Measurements from ENCODE around the gene KEAP1.
"Not testable (repeated sequence)": the region's sequence is repeated elsewhere in the genome, so short reads cannot be mapped to it uniquely, and the experiment has no call there.

Gene KEAP1

DNA sequence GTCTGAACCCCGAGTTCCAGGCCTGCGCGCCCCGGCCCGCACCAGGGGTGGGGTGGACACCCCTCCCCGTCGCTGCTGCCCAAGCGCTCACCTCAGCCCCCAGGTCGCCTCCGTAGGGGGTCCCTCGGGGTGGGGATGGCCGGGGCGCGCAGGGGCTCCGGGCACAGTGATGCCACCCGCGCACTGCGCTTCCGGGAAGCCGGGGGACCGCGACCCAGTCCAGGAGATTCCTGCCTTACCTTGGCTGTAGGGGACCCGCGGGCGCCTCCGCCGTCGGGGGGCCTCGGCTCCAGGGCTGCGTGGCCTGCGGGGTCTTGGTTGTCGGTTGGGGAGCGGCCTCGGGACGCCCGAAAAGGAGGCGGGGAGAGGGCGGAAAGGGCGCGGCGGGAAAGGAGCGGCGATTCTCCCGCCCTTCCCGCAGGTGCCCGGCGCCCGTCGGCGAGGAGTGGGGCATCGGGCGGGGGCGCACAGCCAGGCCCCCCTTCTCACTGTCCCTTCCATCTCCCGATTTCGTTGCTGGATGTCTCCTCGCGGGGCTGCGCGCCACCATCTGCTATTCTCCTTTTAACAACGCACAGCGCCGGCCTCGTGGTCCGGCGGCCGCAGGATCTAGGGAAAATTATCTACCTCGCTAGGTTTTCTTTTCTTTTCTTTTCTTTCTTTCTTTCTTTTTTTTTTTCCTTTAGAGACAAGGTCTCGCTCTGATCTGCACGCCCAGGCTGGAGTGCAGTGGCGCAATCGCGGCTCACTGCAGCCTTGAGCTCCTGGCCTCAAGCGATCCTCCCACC lies at the start of gene KEAP1:
TSS of gene KEAP1 (minus strand) at position 355 of the 788 bp plus-strand sequence. CDS start 3,323 bp downstream, outside the sequence.
- peak; percentile 35 for DNase-seq

DNA sequence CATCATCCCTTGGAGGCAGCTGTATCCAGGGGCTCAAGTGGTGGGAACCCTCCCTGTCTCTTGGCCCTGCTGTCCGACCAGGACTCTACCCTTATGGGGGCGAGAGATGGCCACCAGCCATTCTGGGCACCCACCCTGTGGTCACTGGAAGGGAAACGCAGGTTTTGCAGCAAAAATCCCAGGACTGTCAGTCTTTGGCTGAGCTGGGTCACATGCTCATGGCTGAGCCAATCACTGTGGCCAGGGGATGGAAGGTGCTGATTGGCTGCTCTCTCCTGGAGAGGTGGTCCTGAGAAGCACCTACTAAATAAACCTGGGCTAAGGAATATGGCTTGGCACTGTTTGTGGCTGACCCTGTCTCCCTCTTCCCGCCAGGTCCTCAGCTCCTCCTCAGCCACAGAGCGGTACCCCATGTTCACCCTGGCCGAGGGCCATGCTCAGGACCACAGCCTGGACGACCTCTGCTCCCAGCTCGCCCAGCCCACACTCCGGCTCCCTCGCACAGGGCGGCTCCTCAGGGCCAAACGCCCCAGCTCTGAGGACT lies 49.4 kb upstream of the KEAP1 start:
- no peak for DNase-seq

- DNase-seq, result no peak
These were observed 48.6 kb upstream of the KEAP1 start for GRCh38 chr19:10551698-10552301.

GRCh38 chr19:10551006-10551405 lies 47.9 kb upstream of the KEAP1 start:
- DNase-seq, result not testable (repeated sequence)

DNA sequence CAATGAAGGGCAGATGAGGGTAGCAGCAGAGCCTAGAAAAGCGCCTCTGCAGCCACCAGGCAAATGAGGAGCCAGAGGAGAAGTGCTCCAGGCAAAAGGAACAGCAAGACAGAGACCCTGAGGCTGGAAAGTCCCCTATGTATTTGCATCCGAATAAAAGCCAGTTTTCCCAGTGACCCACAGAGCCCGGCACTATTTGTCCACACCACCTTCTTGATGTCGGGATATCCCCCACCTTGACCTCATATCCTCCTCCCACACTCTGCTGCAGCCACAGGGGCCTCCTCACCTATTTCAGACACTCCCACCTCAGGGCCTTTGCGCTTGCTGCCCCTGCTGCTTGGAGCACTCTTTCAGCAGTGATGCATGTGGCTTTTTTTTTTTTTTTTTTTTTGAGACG lies 47.2 kb upstream of the KEAP1 start:
- DNase-seq, result no peak

- DNase-seq, result no peak
These were observed 46.6 kb upstream of the KEAP1 start for GRCh38 chr19:10549733-10550132.

DNA sequence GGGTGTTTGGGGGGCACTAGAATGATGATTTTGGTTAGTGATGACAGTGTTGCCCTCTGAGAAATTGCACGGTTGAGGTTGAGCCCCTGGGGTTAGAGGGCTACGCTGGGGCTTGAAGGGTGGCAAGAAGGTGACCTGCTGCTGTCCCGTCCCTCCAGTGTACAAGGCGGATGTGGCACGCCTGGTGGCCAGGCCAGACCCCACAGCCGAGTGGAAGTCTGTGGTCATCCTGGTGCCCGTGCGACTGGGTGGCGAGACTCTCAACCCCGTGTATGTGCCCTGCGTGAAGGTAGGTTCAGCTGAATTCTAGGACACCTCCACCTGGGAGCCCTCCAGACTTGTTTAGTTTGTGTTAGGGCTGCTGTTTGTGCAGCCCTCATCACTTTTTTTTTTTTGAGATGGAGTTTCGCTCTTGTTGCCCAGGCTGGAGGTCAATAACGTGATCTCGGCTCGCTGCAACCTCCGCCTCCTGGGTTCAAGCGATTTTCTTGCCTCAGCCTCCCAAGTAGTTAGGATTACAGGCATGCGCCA lies 45.7 kb upstream of the KEAP1 start:
- no peak for DNase-seq

DNA sequence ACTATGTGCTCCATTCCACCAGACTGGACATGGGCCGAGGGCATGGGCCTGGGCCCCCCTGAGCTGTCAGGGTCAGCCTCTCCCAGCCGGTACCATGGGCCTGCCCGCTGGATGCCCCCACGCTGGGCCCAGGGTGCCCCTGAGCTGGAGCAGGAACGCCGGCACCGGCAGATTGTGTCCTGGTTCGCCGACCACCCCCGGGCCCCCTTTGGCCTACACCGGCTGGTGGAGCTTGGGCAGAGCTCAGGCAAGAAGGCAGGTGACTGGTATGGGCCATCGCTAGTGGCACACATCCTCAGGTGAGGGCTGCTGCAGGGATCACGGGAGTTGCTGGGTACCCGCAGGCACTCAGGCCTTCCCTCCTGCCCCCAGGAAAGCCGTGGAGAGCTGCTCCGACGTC lies 43.7 kb upstream of the KEAP1 start:
- no peak for DNase-seq

DNA sequence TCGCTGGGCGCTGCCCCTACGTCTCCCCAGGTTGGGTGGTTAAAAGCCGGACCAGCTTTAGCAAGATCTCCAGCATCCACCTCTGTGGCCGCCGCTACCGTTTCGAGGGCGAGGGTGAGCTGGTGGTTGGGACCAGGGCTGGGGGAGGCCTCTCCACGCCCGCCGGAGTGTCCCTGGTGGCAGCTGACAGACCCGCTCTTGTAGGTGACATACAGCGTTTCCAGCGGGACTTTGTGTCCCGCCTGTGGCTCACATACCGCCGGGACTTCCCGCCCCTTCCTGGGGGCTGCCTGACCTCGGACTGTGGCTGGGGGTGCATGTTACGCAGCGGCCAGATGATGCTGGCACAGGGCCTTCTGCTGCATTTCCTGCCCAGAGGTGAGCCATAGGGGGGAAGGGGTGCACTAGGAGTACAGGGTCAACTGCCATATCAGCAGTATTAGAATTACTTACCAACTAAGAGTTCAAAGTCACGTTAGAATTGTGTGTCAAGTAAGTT lies 41.6 kb upstream of the KEAP1 start:
- no peak for DNase-seq

- no peak for DNase-seq
These were observed 41.1 kb upstream of the KEAP1 start for GRCh38 chr19:10544242-10544752.

- peak; percentile 81 for DNase-seq
These were observed 40.5 kb upstream of the KEAP1 start, which contains the start of gene ATG4D for GRCh38 chr19:10543420-10544241. TSS of gene ATG4D (plus strand) at chr19:10543904. CDS start at chr19:10544091, 187 bp downstream.

DNA sequence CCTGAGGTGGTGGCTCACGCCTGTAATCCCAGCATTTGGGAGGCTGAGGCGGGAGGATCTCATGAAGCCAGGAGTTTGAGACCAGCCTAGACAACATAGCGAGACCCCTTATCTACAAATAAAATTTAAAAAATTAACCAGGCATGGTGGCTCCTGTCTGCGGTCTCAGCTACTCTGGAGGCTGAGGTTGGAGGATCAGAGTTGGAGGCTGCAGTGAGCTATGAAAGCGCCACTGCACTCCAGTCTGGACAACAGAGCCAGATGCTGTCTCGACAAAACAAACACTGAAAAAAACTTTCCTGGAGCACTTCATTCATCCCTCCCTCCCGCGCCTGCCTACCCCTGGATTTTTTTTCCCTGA lies 39.9 kb upstream of the KEAP1 start:
- DNase-seq, result no peak

- DNase-seq, result not testable (repeated sequence)
These were observed 35.9 kb upstream of the KEAP1 start for GRCh38 chr19:10539016-10539415.

DNA sequence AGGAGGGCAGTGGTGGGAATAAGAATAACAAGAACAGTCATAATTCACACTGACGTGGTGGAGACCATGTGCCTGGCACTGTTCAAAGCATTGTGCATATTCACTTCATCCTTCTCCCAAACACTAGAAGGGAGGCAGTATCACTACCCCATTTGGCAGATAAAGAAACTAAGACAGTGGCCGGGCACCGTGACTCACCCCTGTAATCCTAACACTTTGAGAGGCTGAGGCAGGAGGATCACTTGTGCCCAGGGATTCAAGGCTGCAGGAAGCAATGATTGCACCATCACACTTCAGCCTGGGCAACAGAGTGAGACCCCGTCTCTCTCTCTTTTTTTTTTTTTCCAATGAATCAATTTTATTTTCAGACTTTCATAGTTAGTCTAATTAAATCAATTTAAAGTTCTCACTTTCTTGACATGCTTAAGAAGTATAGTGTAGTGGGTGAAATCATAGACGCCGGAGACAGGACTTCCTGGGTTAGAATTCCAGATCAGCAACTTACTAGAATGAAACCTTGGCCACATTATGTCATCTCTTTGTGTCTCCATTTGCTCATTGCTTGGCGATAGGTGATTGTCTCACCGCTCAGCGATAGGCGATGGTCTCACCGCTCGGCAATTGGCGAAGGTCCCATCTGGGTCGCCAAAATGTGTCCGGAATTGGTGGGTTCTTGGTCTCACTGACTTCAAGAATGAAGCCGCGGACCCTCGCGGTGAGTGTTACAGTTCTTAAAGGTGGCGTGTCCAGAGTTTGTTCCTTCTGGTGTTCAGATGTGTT lies 35.2 kb upstream of the KEAP1 start:
- no peak for DNase-seq

GRCh38 chr19:10537668-10538067 lies 34.5 kb upstream of the KEAP1 start:
- DNase-seq, result no peak

DNA sequence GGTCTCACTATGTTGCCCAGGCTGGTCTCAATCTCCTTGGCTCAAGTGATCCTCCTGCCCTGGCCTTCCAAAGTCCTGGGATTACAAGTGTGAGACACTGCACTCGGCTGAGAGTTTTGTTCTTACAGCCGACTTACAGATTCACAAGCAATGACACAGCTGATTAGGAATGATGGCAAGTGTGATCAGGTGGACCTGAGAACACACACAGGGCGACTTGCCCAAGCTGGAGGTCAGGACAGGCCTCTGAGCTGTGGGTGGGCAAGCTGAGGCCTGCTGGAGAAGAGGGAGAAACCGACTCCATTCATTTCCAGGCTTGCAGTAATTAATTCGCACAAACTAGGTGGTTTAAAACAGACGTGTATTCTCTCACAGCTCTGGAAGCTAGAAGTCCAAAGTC lies 32.5 kb upstream of the KEAP1 start:
- no peak for DNase-seq

- DNase-seq, result no peak
These were observed 30.7 kb upstream of the KEAP1 start for GRCh38 chr19:10533646-10534386.

- no peak for DNase-seq
These were observed 29.3 kb upstream of the KEAP1 start for GRCh38 chr19:10532457-10532856.

- not testable (repeated sequence) for DNase-seq
These were observed 23.7 kb upstream of the KEAP1 start for GRCh38 chr19:10526887-10527286.

- DNase-seq, result no peak
These were observed 22.5 kb upstream of the KEAP1 start for GRCh38 chr19:10525636-10526035.

- no peak for DNase-seq
These were observed 20.0 kb upstream of the KEAP1 start for GRCh38 chr19:10523135-10523636.
